Stimulated activated naive CD8-positive, alpha-beta T cell treated with anti-CD3 and anti-CD28 coated beads, Interleukin-15, Interleukin-2, amounts not matched to agents 100 ng/mL and 50 ng/mL, for 24 hours (primary cell): ENCODE results near the gene ANTXR2.
"Not testable (repeated sequence)": the region's sequence is repeated elsewhere in the genome, so short reads cannot be mapped to it uniquely, and the experiment has no call there.

Source experiments
- H3K27ac Mint-ChIP-seq: one replicate; pipeline ENCODE4 v1.8.0; 2021; ENCODE audit warnings: mild to moderate bottlenecking, mixed read lengths
- H3K27me3 Mint-ChIP-seq: one replicate; pipeline ENCODE4 v1.8.0; 2021; ENCODE audit warnings: mixed read lengths
- H3K36me3 Mint-ChIP-seq: one replicate; pipeline ENCODE4 v1.8.0; 2021; ENCODE audit warnings: low read depth, mixed read lengths
- H3K4me1 Mint-ChIP-seq: one replicate; pipeline ENCODE4 v1.8.0; 2021; ENCODE audit warnings: low read depth, mixed read lengths
- H3K4me3 Mint-ChIP-seq: one replicate; pipeline ENCODE4 v1.8.0; 2021; ENCODE audit warnings: mild to moderate bottlenecking, mixed read lengths
- H3K9me3 Mint-ChIP-seq: one replicate; pipeline ENCODE4 v1.8.0; 2021; ENCODE audit warnings: mixed read lengths

Gene ANTXR2

DNA sequence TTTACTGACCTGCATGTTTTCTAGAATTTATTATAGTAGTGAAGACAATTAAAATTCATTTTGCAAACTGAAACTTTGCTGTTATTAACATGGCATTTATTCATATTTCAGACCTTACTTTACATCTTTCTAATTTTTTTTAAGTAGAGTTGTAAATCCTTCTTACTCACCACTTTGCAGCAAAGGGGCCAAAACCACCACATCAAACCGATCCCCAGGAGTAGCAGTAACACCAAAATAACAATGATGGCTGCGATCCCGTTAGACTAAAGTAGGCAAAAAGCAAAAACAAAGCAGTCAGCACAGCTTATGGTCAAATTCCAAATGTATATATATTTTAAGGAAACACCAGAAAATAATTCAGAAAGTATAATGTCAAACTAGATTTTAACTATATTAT lies 64.7 kb downstream of the ANTXR2 start:
- peaks cover 43% of the 10 kb centered on the region for H3K36me3 Mint-ChIP-seq
- peak overlapping the region; percentile 26 for H3K27ac Mint-ChIP-seq
- H3K4me3 Mint-ChIP-seq = no peak overlapping the region
- H3K27me3 Mint-ChIP-seq = no peaks in the 10 kb centered on the region
- peaks cover 5% of the 10 kb centered on the region for H3K9me3 Mint-ChIP-seq
- peaks cover 51% of the 10 kb centered on the region for H3K4me1 Mint-ChIP-seq

DNA sequence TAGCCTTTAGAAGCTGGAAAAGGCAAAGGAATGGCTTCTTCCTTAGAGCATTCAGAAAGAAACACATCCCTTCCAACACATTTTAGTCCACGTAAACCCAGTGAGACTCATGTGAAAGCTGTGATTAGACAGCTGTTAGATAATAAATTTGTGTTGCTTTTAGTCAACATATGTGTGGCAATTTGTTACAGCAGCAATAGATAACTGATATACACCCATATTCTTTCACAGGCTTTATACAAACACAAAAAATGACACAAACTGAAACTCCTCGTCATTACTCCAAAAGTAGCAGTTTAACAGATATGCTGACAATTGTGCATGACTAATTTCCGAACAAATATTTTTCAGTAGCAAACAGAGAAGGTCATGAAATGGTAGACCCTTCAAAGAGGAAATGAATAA lies 65.3 kb downstream of the ANTXR2 start:
- peak overlapping the region; percentile 26 for H3K27ac Mint-ChIP-seq
- H3K4me3 Mint-ChIP-seq = no peak overlapping the region
- H3K4me1 Mint-ChIP-seq = peaks cover 51% of the 10 kb centered on the region
- no peaks in the 10 kb centered on the region for H3K27me3 Mint-ChIP-seq
- peaks cover 5% of the 10 kb centered on the region for H3K9me3 Mint-ChIP-seq
- peaks cover 39% of the 10 kb centered on the region for H3K36me3 Mint-ChIP-seq

DNA sequence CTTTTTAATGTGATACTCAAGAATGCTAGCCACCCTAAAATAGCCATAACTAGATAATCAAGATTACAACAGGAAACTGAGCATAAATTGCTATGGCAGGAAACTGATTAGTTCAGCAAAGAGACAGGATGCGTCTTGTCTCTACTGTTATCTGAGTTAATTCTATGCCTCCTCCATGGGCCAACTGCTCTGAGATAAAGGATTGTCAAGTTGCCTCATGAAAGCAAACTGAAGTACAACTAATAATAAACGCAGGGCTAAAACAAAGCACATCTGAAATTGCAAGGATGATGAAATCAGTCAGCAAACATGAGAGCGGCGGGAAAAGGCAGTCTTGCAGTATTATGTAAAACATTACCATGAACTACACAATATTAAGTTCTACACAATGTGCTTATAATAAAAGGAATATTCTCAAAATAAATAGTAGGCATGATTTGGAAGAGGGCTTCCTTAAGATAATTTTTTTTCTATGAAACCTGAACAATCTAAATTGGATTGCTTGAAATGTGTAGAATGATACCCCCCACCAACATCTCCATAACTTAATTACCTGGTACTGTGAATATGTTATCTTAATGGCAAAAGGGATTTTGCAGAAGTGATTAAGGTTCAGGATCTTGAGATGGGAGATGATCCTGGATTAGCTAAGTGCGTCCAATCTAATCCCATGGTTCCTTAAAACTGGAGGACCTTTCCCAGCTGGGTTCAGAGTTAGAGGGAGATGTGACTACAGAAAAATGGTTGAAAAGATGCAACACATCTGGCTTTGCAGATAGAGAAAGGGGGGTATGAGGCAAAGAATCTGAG lies 65.9 kb downstream of the ANTXR2 start:
- H3K4me3 Mint-ChIP-seq = no peak overlapping the region
- H3K27me3 Mint-ChIP-seq = no peaks in the 10 kb centered on the region
- peaks cover 5% of the 10 kb centered on the region for H3K9me3 Mint-ChIP-seq
- peak overlapping the region; percentile 21 for H3K27ac Mint-ChIP-seq
- H3K36me3 Mint-ChIP-seq = peaks cover 38% of the 10 kb centered on the region
- peaks cover 51% of the 10 kb centered on the region for H3K4me1 Mint-ChIP-seq

DNA sequence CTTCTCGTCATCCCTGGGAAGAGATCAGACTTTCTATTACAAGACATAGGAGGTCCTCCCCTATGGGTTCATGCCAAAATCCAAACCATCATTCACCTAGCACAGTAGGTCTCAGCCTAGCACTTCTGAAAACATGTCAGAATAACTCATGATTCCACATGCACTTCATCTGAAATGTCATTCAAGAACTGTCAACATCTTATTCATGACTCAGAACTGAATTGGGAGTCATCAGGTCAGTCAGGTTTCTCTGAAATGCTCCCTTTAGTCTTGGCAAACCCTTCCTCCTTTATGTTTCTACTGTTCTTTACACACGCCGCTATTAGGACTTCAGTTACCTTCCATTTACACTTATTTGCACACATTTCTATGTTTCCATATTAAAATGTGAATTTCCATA lies 67.2 kb downstream of the ANTXR2 start:
- H3K4me3 Mint-ChIP-seq = no peak overlapping the region
- peaks cover 5% of the 10 kb centered on the region for H3K9me3 Mint-ChIP-seq
- no peak overlapping the region for H3K27ac Mint-ChIP-seq
- peaks cover 39% of the 10 kb centered on the region for H3K36me3 Mint-ChIP-seq
- H3K4me1 Mint-ChIP-seq = peaks cover 48% of the 10 kb centered on the region
- H3K27me3 Mint-ChIP-seq = no peaks in the 10 kb centered on the region

DNA sequence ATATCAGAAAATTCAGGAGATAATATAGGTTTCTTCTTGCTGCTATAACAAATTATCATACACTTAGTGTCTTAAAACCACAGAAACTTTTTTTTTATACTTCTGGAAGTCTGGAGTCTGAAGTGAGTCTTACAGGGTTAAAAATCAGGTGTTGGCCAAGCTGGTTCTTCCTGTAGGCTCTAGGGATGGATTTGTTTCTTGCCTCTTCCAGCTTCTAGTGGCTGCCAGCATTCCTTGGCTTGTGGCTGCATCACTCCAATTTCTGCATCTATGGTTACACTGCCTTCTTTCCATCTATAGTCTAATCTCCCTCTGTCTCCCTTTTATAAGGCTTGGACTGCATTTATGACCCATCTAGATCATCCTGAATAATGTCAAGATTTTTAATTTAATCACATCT lies 68.7 kb downstream of the ANTXR2 start:
- peaks cover 30% of the 10 kb centered on the region for H3K36me3 Mint-ChIP-seq
- H3K27ac Mint-ChIP-seq = no peak overlapping the region

DNA sequence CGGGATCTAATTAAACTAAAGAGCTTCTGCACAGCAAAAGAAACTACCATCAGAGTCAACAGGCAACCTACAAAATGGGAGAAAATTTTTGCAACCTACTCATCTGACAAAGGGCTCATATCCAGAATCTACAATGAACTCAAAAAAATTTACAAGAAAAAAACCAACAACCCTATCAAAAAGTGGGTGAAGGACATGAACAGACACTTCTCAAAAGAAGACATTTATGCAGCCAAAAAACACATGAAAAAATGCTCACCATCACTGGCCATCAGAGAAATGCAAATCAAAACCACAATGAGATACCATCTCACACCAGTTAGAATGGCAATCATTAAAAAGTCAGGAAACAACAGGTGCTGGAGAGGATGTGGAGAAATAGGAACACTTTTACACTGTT lies 70.5 kb downstream of the ANTXR2 start:
- peaks cover 27% of the 10 kb centered on the region for H3K36me3 Mint-ChIP-seq
- not testable (repeated sequence) for H3K9me3 Mint-ChIP-seq, H3K27me3 Mint-ChIP-seq, H3K27ac Mint-ChIP-seq, H3K4me3 Mint-ChIP-seq
- H3K4me1 Mint-ChIP-seq = peaks cover 33% of the 10 kb centered on the region

More for the DNA sequence above, 68.7 kb downstream of the ANTXR2 start:
- Mint-ChIP-seq H3K4me1 (peaks cover 41% of the 10 kb centered on the region), H3K9me3 (peaks cover 5% of the 10 kb centered on the region), H3K4me3 (no peak overlapping the region), H3K27me3 (no peaks in the 10 kb centered on the region)

DNA sequence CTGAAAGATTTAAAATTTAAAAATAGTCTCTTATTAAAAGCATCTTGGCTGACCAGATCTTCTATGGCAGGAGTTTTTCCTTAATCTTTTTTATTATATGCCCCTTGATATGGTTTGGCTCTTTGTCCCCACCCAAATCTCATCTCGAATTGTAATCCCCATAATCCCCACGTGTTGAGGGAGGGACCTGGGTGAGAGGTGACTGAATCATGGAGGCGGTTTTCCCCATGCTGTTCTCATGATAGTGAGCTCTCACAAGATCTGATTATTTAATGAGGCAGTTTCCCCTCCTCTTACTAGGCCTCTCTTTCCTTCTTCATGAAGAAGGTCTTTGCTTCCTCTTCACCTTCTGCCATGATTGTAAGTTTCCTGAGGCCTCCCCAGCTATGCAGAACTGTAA lies 74.0 kb downstream of the ANTXR2 start:
- H3K27me3 Mint-ChIP-seq, H3K27ac Mint-ChIP-seq, H3K4me3 Mint-ChIP-seq, H3K9me3 Mint-ChIP-seq: not testable (repeated sequence)
- Mint-ChIP-seq H3K36me3 (peaks cover 19% of the 10 kb centered on the region), H3K4me1 (peaks cover 18% of the 10 kb centered on the region)

DNA sequence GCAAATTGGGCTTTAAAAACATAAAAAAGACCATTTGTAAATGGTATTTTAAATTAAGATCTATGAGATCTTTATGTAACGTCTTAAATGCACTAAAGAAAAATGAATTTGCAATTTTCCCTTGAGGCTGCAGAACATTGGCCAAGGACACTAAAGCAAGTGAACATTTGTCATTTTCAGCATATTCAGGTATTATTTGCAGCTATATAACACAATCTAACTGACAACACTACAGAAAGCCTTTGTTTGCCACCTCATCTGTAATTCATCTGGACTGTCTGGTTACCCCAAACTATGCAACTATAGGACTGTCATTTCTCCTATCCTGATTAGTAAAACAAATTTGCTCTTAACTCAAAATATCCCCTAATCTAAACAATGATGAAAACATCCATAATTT lies 74.8 kb downstream of the ANTXR2 start:
- peaks cover 18% of the 10 kb centered on the region for H3K4me1 Mint-ChIP-seq
- no peak overlapping the region for H3K27ac Mint-ChIP-seq
- no peak overlapping the region for H3K4me3 Mint-ChIP-seq
- H3K36me3 Mint-ChIP-seq = peaks cover 15% of the 10 kb centered on the region
- no peaks in the 10 kb centered on the region for H3K9me3 Mint-ChIP-seq
- no peaks in the 10 kb centered on the region for H3K27me3 Mint-ChIP-seq

DNA sequence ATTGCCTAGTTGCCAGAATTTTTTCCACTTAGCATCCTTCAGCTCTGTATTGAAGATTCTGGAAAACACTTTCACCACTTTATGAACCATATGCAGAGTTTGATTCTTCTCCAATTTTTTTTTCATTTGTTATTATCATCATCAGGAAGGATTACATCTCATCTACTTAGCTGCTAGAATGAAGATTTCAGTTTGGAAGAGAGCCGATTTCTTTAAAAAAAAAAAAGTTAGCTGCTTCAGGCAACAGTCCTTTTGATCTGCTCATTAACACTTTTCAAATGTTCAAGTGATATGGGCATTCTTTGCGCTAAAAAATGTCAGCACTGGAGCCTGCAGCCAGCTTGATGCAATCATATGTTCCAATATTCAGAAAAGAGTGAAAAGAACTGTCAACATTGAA lies 76.2 kb downstream of the ANTXR2 start:
- Mint-ChIP-seq H3K27ac (no peak overlapping the region), H3K4me1 (peaks cover 19% of the 10 kb centered on the region), H3K27me3 (no peaks in the 10 kb centered on the region), H3K9me3 (no peaks in the 10 kb centered on the region), H3K4me3 (no peak overlapping the region), H3K36me3 (peaks cover 12% of the 10 kb centered on the region)

DNA sequence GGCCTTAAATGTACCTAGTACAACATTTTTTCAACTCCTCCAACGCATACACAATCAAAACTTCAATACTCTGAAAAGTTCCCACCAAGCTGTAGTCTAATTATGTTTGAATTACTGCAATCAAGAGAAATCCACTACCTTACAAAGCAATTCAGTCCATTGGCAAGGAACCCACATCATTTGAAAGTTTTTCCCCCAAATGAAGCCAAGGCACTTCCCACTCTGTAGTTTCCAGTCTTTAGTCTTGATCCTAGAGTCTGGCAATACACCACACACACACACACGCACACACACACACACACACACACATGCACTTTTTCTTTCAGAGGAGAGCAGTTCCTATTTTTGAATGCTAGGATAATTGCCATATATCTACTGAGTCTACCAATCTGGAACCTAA lies 79.6 kb downstream of the ANTXR2 start:
- H3K36me3 Mint-ChIP-seq = peaks cover 12% of the 10 kb centered on the region
- no peaks in the 10 kb centered on the region for H3K9me3 Mint-ChIP-seq
- no peaks in the 10 kb centered on the region for H3K27me3 Mint-ChIP-seq
- no peak overlapping the region for H3K4me3 Mint-ChIP-seq
- no peak overlapping the region for H3K27ac Mint-ChIP-seq
- H3K4me1 Mint-ChIP-seq = peaks cover 32% of the 10 kb centered on the region

DNA sequence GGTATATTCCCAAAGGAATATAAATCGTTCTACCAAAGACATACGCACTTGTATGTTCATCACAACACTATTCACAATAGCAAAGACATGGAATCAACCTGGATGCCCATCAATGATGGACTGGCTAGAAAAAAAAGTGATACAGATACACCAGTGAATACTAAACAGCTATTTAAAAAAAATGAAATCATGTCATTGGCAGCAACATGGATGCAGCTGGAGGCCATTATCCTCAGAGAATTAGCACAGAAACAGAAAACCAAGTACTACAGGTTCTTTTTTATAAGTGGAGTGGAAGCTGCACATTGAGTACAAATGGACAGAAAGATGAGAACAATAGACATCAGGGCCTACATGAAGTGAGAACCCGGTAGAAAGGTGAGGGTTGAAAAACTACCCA lies 81.4 kb downstream of the ANTXR2 start:
- Mint-ChIP-seq H3K27me3 (no peaks in the 10 kb centered on the region), H3K27ac (no peak overlapping the region), H3K4me3 (no peak overlapping the region), H3K9me3 (no peaks in the 10 kb centered on the region), H3K4me1 (peaks cover 25% of the 10 kb centered on the region), H3K36me3 (peaks cover 13% of the 10 kb centered on the region)

DNA sequence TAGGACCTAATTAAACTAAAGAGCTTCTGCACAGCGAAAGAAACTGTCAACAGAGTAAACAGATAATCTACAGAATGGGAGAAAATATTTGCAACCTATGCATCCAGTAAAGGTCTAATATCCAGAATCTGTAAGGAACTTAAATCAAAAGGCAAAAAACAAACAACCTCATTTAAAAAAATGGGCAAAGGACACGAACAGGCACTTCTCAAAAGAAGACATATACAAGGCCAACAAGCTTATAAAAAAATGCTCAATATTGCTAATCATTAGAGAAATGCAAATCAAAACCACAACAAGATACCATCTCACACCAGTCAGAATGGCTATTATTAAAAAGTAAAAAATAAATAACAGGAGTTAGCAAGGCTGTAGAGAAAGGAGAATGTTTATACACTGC lies 81.9 kb downstream of the ANTXR2 start:
- Mint-ChIP-seq H3K4me1 (peaks cover 25% of the 10 kb centered on the region), H3K36me3 (peaks cover 14% of the 10 kb centered on the region)
- H3K27me3 Mint-ChIP-seq, H3K27ac Mint-ChIP-seq, H3K4me3 Mint-ChIP-seq, H3K9me3 Mint-ChIP-seq: not testable (repeated sequence)

DNA sequence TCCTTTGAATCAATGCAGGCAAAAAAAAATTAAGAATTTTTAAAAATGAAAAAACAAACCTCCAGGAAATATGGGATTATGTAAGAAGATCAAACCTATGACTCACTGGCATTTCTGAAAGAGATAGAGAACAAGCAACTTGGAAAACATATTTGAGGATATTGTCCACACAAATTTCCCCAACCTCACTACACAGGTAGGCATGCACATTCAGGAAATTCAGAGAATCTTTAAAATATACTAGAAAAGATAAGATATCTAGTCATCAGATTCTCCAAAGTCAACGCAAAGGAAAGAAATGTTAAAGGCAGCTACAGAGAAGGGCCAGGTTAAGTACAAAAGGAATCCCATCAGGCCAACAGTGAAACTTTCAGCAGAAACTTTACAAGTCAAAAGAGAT lies 85.6 kb downstream of the ANTXR2 start:
- Mint-ChIP-seq H3K27ac (no peak overlapping the region), H3K36me3 (peaks cover 20% of the 10 kb centered on the region), H3K4me3 (no peak overlapping the region), H3K9me3 (no peaks in the 10 kb centered on the region), H3K27me3 (no peaks in the 10 kb centered on the region), H3K4me1 (peaks cover 19% of the 10 kb centered on the region)

DNA sequence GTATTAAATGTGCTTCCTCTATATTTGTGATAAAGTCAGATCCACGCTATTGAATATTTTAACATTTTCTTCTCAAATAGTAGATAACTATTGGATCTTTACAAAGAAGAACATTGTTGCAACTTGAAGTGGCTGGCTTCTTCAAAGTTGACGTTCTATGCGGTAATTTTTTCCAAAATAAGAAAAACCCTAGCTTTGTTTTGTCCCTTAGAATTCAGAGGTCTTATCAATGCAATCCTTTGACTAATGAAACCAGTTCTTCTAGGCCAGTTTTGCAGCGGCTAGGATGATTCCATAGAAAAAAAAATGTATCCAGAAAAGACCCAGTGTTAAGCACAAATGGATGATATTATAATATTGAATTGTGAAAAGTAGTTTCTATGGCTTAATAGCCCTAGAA lies 89.6 kb downstream of the ANTXR2 start:
- no peaks in the 10 kb centered on the region for H3K27me3 Mint-ChIP-seq
- no peaks in the 10 kb centered on the region for H3K9me3 Mint-ChIP-seq
- H3K4me1 Mint-ChIP-seq = peaks cover 5% of the 10 kb centered on the region
- no peak overlapping the region for H3K4me3 Mint-ChIP-seq
- peaks cover 25% of the 10 kb centered on the region for H3K36me3 Mint-ChIP-seq
- H3K27ac Mint-ChIP-seq = no peak overlapping the region

DNA sequence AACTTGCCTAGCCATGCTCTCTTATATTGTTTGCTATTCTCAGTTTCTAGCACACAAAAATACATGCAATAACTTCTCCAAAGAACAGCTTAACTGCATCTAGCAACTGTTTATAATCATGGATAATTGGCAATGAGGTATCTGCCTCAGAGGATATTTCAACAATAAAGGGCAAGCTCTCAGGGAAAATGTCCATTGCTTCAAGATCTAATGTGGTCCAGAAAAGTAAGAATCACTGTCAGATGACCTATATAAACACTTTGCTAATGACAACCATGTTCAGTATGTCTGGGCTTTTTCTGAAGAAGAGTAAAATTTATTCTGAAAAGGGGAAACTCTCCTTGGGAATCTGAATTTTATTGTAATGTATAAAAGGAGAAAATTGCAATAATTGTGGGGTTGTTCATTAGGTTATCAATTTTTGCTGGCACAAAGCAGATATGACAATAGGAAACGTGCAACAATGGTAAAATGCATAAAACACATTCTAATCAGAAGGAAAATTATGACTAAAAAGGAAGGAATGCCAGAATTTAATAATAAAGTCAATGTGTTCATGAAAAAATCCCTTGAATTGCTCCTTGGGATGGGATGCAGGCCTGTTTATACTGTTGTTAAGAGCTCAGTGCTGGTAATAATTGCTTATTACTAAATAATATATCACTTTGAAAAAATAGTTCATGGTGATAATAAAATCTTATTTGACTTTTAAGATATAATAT lies 90.3 kb downstream of the ANTXR2 start:
- Mint-ChIP-seq H3K36me3 (peaks cover 29% of the 10 kb centered on the region), H3K9me3 (no peaks in the 10 kb centered on the region), H3K27me3 (no peaks in the 10 kb centered on the region), H3K4me3 (no peak overlapping the region), H3K27ac (no peak overlapping the region), H3K4me1 (peaks cover 3% of the 10 kb centered on the region)
